PFSK-1 (cell line): ENCODE results near the gene ZRANB1.

Source experiments
- FOXP2 ChIP-seq: optimal IDR thresholded peaks from 2 replicates; pipeline ENCODE3; 2011; ENCODE audit warnings: borderline replicate concordance, control low read depth, inconsistent platforms; ENCODE audit not compliant: insufficient read depth; ENCODE audit errors: extremely low read length, extremely low read depth
- POLR2AphosphoS5 ChIP-seq: IDR thresholded peaks from 2 replicates; pipeline ENCODE4 v1.6.1; 2012; ENCODE audit warnings: low read depth, mild to moderate bottlenecking, control low read depth, low read length, moderate library complexity
- SIN3A ChIP-seq: IDR thresholded peaks from 2 replicates; pipeline ENCODE4 v1.6.1; 2012; ENCODE audit warnings: mild to moderate bottlenecking, low read length, moderate library complexity, borderline replicate concordance; ENCODE audit not compliant: insufficient read depth
- TAF1 ChIP-seq: IDR thresholded peaks from 2 replicates; pipeline ENCODE4 v1.6.1; 2012; ENCODE audit warnings: low read length, control low read depth, borderline replicate concordance; ENCODE audit not compliant: insufficient read depth
- TF ChIP-seq, protein P1 (sequence below), 2 experiments: IDR thresholded peaks; 2 replicates each; pipeline versions ENCODE4 v1.6.1 to v1.8.0; 2011 to 2012; ENCODE audit warnings: low read depth in 2 of 2, low read length in 2 of 2, control low read depth in 1 of 2, inconsistent platforms in 1 of 2, mild to moderate bottlenecking in 1 of 2, moderate library complexity in 1 of 2; ENCODE audit not compliant: insufficient read depth in 1 of 2

ZRANB1 gene

DNA sequence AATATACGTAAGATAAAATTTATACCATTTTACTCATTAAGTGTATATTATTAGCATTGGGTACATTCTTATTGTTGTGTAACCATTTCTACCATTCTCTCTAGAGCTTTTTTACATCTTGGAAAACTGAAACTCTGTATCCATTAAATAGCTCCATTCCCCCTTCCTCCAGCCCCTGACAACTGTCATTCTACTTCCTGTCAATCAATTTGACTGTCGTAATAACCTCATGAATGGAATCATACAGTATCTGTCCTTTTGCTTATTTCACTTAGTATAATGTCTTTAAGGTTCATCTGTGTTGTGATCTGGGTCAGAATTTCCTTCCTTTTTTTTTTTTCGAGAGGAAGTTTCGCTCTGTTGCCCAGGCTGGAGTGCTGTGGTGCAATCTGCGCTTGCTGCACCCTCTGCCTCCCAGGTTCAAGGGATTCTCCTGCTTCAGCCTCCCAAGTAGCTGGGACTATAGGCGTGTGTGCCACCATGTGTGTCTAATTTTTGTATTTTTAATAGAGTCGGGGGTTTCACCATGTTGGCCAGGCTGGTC lies 15.6 kb downstream of the ZRANB1 start:
- TF ChIP-seq SIN3A, result no peak
- no peak for TF ChIP-seq POLR2AphosphoS5
- no peak for TF ChIP-seq FOXP2
- TF ChIP-seq, protein P1, sequence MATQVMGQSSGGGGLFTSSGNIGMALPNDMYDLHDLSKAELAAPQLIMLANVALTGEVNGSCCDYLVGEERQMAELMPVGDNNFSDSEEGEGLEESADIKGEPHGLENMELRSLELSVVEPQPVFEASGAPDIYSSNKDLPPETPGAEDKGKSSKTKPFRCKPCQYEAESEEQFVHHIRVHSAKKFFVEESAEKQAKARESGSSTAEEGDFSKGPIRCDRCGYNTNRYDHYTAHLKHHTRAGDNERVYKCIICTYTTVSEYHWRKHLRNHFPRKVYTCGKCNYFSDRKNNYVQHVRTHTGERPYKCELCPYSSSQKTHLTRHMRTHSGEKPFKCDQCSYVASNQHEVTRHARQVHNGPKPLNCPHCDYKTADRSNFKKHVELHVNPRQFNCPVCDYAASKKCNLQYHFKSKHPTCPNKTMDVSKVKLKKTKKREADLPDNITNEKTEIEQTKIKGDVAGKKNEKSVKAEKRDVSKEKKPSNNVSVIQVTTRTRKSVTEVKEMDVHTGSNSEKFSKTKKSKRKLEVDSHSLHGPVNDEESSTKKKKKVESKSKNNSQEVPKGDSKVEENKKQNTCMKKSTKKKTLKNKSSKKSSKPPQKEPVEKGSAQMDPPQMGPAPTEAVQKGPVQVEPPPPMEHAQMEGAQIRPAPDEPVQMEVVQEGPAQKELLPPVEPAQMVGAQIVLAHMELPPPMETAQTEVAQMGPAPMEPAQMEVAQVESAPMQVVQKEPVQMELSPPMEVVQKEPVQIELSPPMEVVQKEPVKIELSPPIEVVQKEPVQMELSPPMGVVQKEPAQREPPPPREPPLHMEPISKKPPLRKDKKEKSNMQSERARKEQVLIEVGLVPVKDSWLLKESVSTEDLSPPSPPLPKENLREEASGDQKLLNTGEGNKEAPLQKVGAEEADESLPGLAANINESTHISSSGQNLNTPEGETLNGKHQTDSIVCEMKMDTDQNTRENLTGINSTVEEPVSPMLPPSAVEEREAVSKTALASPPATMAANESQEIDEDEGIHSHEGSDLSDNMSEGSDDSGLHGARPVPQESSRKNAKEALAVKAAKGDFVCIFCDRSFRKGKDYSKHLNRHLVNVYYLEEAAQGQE (IDR thresholded peaks at IDR 0.05; ENCODE audit: insufficient read depth in 1 of 2, low read depth in 2 of 2, low read length in 2 of 2), result no peak
- no peak for TF ChIP-seq TAF1

DNA sequence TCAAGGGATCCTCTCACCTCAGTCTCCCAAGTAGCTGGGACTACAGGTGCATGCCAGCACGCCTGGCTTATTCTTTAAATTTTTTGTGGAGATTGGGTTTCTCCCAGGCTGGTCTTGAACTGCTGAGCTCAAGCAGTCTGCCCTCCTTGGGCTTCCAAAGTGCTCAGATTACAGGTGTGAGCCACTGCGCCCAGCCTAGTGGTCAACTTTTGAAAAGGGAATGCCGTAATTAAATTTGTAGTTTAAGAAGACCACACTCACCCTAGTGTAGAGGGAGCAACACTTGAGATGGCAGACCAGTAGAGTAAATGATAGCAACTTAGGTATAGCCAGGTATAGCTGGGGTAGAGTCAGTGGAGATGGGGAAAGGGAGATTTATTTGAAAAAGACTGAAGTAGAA lies 17.6 kb downstream of the ZRANB1 start:
- TF ChIP-seq, protein P1 (IDR thresholded peaks at IDR 0.05; ENCODE audit: insufficient read depth in 1 of 2, low read depth in 2 of 2, low read length in 2 of 2), result no peak
- TF ChIP-seq TAF1, result no peak
- no peak for TF ChIP-seq POLR2AphosphoS5
- TF ChIP-seq FOXP2, result no peak
- no peak for TF ChIP-seq SIN3A

- TF ChIP-seq POLR2AphosphoS5 (no peak), TAF1 (no peak), FOXP2 (no peak), SIN3A (no peak)
- TF ChIP-seq, protein P1 (IDR thresholded peaks at IDR 0.05; ENCODE audit: insufficient read depth in 1 of 2, low read depth in 2 of 2, low read length in 2 of 2), result no peak
Observed at GRCh38 chr10:124961248-124961570, 19.3 kb downstream of the ZRANB1 start.

- TF ChIP-seq POLR2AphosphoS5 (no peak), SIN3A (no peak), FOXP2 (no peak), TAF1 (no peak)
- TF ChIP-seq, protein P1 (IDR thresholded peaks at IDR 0.05; ENCODE audit: insufficient read depth in 1 of 2, low read depth in 2 of 2, low read length in 2 of 2), result no peak
Observed at GRCh38 chr10:124962421-124962820, 20.5 kb downstream of the ZRANB1 start.

DNA sequence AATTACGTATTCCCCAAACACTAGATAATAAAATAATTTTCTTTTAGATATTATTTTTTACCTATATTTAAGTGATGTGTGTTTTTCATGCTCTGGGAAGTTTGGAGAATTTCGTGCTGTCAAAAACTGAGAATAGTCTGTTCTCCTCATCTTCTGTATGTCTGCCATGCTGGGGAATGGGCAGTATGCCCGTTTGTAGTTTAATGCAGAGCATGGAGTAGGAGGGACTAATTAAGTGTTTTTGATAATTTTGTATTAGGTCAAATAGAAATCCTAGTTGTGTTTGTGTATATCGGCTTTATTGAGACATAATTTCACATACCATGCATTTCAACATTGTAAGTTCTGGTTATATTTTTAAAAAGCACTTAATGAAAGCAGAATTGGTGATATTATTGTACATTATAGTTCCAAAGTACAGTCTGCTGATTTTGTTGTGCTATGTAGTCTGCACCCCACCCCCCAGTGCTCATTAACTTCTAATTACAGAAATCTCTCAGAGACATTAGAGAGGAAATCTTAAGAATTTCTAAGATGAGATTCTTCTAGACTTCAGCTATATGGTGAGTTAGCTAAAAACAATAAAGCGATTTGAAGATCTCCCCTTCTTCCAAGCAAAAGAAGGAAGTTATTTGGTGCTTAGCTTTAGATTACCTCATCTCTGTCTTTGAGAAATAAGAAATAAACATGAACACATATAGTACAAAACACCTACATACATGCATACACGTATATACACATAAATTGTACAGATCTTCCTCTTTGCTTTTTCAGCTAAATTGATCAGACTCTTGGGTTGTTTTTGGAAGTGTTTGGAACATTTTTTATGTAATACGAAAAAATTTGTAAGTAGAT lies 22.2 kb downstream of the ZRANB1 start:
- TF ChIP-seq TAF1 (no peak), POLR2AphosphoS5 (no peak), FOXP2 (no peak), SIN3A (no peak)
- TF ChIP-seq, protein P1 (IDR thresholded peaks at IDR 0.05; ENCODE audit: insufficient read depth in 1 of 2, low read depth in 2 of 2, low read length in 2 of 2), result no peak
